Right atrium auricular region (tissue), 2 donors: ENCODE results near the gene ATP2B2. TPM values are rescaled to one million over a fixed set of nuclear protein-coding genes. Genes with fewer than 3 reads are reported as not detected.

ENCODE experiments used
- DNase-seq: peaks from one replicate; pipeline ENCODE4 v3.0.0-alpha.2; 2019; ENCODE audit warnings: low spot score
- H3K27ac ChIP-seq, 2 donors: fragments of 200-600 bp; sonication (generic); 1 replicate in 1 of 2; 2 replicates in 1 of 2; pipeline ENCODE4 v1.5.1; 2016 to 2019
- H3K27me3 ChIP-seq, 2 donors: fragments of 200-600 bp; sonication (generic); one replicate each; pipeline versions ENCODE4 v1.5.1 to v1.6.0; 2017 to 2019
- H3K36me3 ChIP-seq: fragments of 200-600 bp; sonication (generic); one replicate; pipeline ENCODE4 v1.5.1; 2016
- H3K4me1 ChIP-seq, 2 donors: fragments of 200-600 bp; sonication (generic); one replicate each; pipeline versions ENCODE4 v1.5.1 to v1.6.0; 2017 to 2019
- H3K4me3 ChIP-seq, 2 donors: fragments of 200-600 bp; sonication (generic); 1 replicate in 1 of 2; 2 replicates in 1 of 2; pipeline ENCODE4 v1.5.1; 2017 to 2019; ENCODE audit warnings: mild to moderate bottlenecking in 1 of 2, moderate library complexity in 1 of 2
- H3K9me3 ChIP-seq, 2 donors: fragments of 200-600 bp; sonication (generic); one replicate each; pipeline ENCODE4 v1.5.1; 2019
- CTCF ChIP-seq, 2 donors: fragments of 200-600 bp; sonication (generic); IDR thresholded peaks; one replicate each; pipeline ENCODE4 v1.5.1; 2019; ENCODE audit warnings: antibody characterized with exemption in 2 of 2
- total RNA-seq, 2 donors: library from RNA; depleted of rRNA; stranded (reverse); fragments of >200 nt; gene quantifications; one replicate each; pipeline ENCODE4 v1.1.0, GENCODE V29; 2016

The ATP2B2 gene
- total RNA-seq, 2 donors from 2014 or later: 0.12 to 0.15 TPM

GRCh38 chr3:10357592-10358308, 147.6 kb downstream of the ATP2B2 start:
- DNase-seq: no peak
- TF ChIP-seq CTCF (IDR thresholded peaks at IDR 0.05): no peak
- peaks cover 0 to 9% of the 10 kb centered on the region in 2 donors for H3K4me1 ChIP-seq
- no peak overlapping the region for H3K4me3 ChIP-seq
- H3K27me3 ChIP-seq: no peaks in the 10 kb centered on the region
- no peak overlapping the region for H3K27ac ChIP-seq
- H3K9me3 ChIP-seq: peaks cover 0 to 9% of the 10 kb centered on the region in 2 donors
- no peaks in the 10 kb centered on the region for H3K36me3 ChIP-seq

- Histone ChIP-seq H3K4me1 (peaks cover 0 to 9% of the 10 kb centered on the region in 2 donors), H3K4me3 (no peak overlapping the region), H3K36me3 (no peaks in the 10 kb centered on the region), H3K27me3 (no peaks in the 10 kb centered on the region), H3K9me3 (peaks cover 0 to 9% of the 10 kb centered on the region in 2 donors), H3K27ac (no peak overlapping the region)
- TF ChIP-seq CTCF (IDR thresholded peaks at IDR 0.05): no peak
- DNase-seq: no peak
Observed at GRCh38 chr3:10357095-10357494, 148.3 kb downstream of the ATP2B2 start.

- no peak overlapping the region for H3K4me3 ChIP-seq
- no peak overlapping the region for H3K27ac ChIP-seq
- H3K27me3 ChIP-seq: no peaks in the 10 kb centered on the region
- peaks cover 0 to 9% of the 10 kb centered on the region in 2 donors for H3K9me3 ChIP-seq
- no peak for TF ChIP-seq CTCF (IDR thresholded peaks at IDR 0.05)
- no peak for DNase-seq
- peaks cover 0 to 9% of the 10 kb centered on the region in 2 donors for H3K4me1 ChIP-seq
- H3K36me3 ChIP-seq: no peaks in the 10 kb centered on the region
Observed at GRCh38 chr3:10356461-10356981, 148.9 kb downstream of the ATP2B2 start.

- Histone ChIP-seq H3K27me3 (no peaks in the 10 kb centered on the region), H3K4me1 (peaks cover 0 to 9% of the 10 kb centered on the region in 2 donors), H3K9me3 (no peaks in the 10 kb centered on the region), H3K4me3 (no peak overlapping the region), H3K36me3 (no peaks in the 10 kb centered on the region), H3K27ac (no peak overlapping the region)
- DNase-seq: no peak
- TF ChIP-seq CTCF (IDR thresholded peaks at IDR 0.05): no peak
Observed at GRCh38 chr3:10354361-10355015, 150.9 kb downstream of the ATP2B2 start.

GRCh38 chr3:10353661-10354360, 151.6 kb downstream of the ATP2B2 start:
- Histone ChIP-seq H3K36me3 (no peaks in the 10 kb centered on the region), H3K4me1 (peaks cover 0 to 9% of the 10 kb centered on the region in 2 donors), H3K27me3 (no peaks in the 10 kb centered on the region), H3K9me3 (no peaks in the 10 kb centered on the region), H3K27ac (no peak overlapping the region), H3K4me3 (no peak overlapping the region)
- no peak for TF ChIP-seq CTCF (IDR thresholded peaks at IDR 0.05)
- DNase-seq: no peak
